Measurements from ENCODE around the gene APBB1IP. TPM values are rescaled to one million over a fixed set of nuclear protein-coding genes. Genes with fewer than 3 reads are reported as not detected.
"Not testable (repeated sequence)": the region's sequence is repeated elsewhere in the genome, so short reads cannot be mapped to it uniquely, and the experiment has no call there.

The APBB1IP gene
- total and polyA plus RNA-seq, 2 of the 8 experiments (the other 6 are each of a cell fraction or from before 2014, with no cell fraction given) = 0.05 TPM; not detected in 1

- not testable (repeated sequence) for H4K5ac ChIP-seq (ENCODE audit: insufficient read length, low read depth, low read length)
Observed at GRCh38 chr10:26589813-26590212, 151.7 kb downstream of the APBB1IP start.

More at GRCh38 chr10:26589813-26590212, 151.7 kb downstream of the APBB1IP start:
- H2AK5ac ChIP-seq (ENCODE audit: low read depth, low read length); H3K4me3 ChIP-seq (ENCODE audit: extremely low read depth in 1 of 4, insufficient read depth in 2 of 4, low read depth in 3 of 4, low read length in 4 of 4); H3K23ac ChIP-seq (ENCODE audit: insufficient read length); H2BK20ac ChIP-seq (ENCODE audit: low read length); FAIRE-seq; DNase-seq (ENCODE audit: low read depth in 1 of 2, low spot score in 2 of 2); H2BK5ac ChIP-seq (ENCODE audit: low read depth, low read length); H2BK12ac ChIP-seq (ENCODE audit: low read depth, low read length); H3K4me2 ChIP-seq (ENCODE audit: insufficient read depth in 1 of 2, low read depth in 2 of 2, low read length in 2 of 2); H3K4ac ChIP-seq (replicated peaks; ENCODE audit: insufficient read length, low read depth, low read length); H3K36me3 ChIP-seq (ENCODE audit: control insufficient read depth in 2 of 4, insufficient read depth in 4 of 4, low read length in 3 of 4); H4K91ac ChIP-seq (replicated peaks; ENCODE audit: insufficient read length, low read length); H2BK120ac ChIP-seq (replicated peaks; ENCODE audit: low read depth, low read length); H3K56ac ChIP-seq (replicated peaks; ENCODE audit: insufficient read length, low read depth, low read length); H3K23me2 ChIP-seq (ENCODE audit: low read depth, low read length); H3K4me1 ChIP-seq (replicated peaks in 1 of 4; ENCODE audit: control insufficient read depth in 3 of 4, insufficient read depth in 4 of 4, low read length in 3 of 4); H3K9me3 ChIP-seq (ENCODE audit: insufficient read depth in 2 of 2, low read depth in 1 of 2, low read length in 1 of 2); H3K27ac ChIP-seq (ENCODE audit: low read depth, low read length); H4K20me1 ChIP-seq (replicated peaks in 1 of 2; ENCODE audit: control insufficient read depth in 1 of 2, insufficient read depth in 2 of 2, low read length in 2 of 2); H3K9ac ChIP-seq (replicated peaks in 1 of 4; ENCODE audit: extremely low read depth in 1 of 4, low read depth in 3 of 4, low read length in 3 of 4); POLR2A ChIA-PET (ENCODE audit: partially characterized antibody); H3K79me2 ChIP-seq (ENCODE audit: control insufficient read depth in 1 of 2, insufficient read depth in 2 of 2, low read length in 2 of 2); H2AFZ ChIP-seq (ENCODE audit: low read length); H2BK15ac ChIP-seq (ENCODE audit: low read length); H3K14ac ChIP-seq (ENCODE audit: insufficient read length); H4K8ac ChIP-seq (ENCODE audit: extremely low read depth, insufficient read depth, low read length); H3K18ac ChIP-seq (ENCODE audit: extremely low read depth, low read length); H3K27me3 ChIP-seq (replicated peaks in 1 of 4; ENCODE audit: control insufficient read depth in 3 of 4, extremely low read depth in 1 of 4, insufficient read depth in 3 of 4, low read length in 3 of 4); H3K79me1 ChIP-seq (ENCODE audit: low read depth, low read length): not testable (repeated sequence)
- CTCF ChIA-PET (ENCODE audit: partially characterized antibody) = interaction anchor here (0.7 kb wide), 1 partner anchor 15 kb away, joined by 3 read pairs; no protein-coding TSS in a partner anchor
- 92% methylated on average over 5 of the region's 5 CpGs; no CpG with 5 or more reads in 1 of the 2 experiments for WGBS, 2 experiments (ENCODE audit: extremely low coverage in 1 of 2, insufficient coverage in 1 of 2, insufficient read length in 1 of 2, insufficient replicate concordance in 2 of 2, low coverage in 1 of 2, low lambda C conversion rate in 2 of 2, missing lambda C conversion rate in 1 of 2)

Measured in H1 (cell line).